GM21717 (cell line): ENCODE data around the gene SUSD3.
"Not testable (repeated sequence)": the region's sequence is repeated elsewhere in the genome, so short reads cannot be mapped to it uniquely, and the experiment has no call there.

Experiments
- ATAC-seq: cut with Tn5 transposase; IDR thresholded peaks from one replicate; pipeline ENCODE4 v1.9.1; 2021; ENCODE audit warnings: mild to moderate bottlenecking, moderate library complexity; ENCODE audit not compliant: unreplicated experiment

SUSD3 gene

GRCh38 chr9:93091453-93092081, 33.1 kb downstream of the SUSD3 start:
- no peak for ATAC-seq

- ATAC-seq: no peak
Measured at GRCh38 chr9:93092251-93092991, 33.9 kb downstream of the SUSD3 start.

DNA sequence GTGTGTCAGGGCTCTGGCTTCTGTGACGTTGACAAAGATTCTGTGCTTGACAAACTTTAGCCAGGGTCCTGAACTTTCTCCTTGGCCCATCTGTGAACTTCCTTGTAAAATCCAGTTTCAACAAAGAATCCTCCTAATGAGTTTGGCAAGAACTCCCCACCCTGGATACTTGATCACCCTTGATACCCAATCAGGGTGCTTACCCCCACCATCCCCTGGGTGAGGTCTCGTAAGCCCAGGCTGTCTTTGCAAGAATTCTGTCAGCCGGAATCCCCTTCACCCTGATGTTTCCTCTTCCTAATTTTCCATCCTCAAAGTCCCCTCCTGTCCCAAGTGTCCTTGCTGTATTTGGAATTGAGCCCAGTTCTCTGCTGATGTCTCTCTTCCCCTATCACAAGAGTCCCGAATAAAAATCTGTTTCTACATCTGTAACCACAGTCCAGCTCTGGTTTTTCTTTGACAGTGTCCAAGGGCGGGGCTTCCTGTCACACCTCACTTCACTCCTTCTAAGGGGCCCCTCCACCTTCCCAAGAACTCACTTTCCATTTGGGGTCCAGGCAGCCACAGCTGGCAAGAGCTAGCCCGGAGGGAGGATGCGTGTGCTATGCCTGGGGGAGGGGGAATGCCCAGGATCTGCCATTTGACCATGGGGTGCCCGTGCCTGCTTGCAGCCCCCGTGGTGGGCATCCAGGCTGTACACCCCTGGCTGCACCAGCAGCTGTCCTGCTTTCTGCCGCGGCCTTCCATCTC, 34.8 kb downstream of the SUSD3 start:
- no peak for ATAC-seq

DNA sequence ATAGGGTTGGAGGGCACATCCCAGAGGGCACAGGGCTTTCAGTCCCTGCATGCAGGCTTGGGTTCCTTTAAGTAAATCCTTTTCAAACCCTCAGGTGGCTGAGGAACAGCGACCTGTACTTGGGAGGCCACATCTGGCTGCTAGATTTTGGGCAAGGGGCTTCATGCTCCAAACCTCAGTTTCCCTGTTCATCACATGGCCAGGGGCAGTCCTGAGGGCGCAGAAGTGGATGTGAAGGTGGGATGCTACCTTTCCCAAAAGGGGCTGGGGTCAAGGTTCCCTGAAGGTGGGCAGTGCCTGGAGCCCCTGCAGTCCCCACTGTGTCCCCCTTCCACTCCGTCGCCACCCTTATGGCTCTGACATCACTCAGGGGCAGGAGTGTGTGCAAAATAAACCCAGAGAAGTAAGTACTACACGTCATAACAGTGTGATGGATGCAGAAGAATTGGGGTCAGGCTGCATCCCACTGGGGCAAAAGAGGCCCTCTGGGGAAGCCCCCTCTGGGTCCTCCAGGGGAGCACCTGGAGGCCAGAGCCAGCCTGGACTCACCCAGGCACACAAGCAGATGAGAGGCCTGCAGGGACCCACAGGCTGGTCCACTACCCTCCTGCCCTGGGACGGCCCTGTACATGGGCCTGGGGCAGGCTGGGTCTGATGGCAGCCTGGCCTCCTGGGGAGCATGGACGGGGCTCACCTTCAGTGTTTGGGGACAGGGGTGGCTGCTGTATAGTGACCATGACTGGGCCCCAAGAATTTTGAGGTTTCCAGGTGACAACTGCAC, 35.6 kb downstream of the SUSD3 start:
- no peak for ATAC-seq

DNA sequence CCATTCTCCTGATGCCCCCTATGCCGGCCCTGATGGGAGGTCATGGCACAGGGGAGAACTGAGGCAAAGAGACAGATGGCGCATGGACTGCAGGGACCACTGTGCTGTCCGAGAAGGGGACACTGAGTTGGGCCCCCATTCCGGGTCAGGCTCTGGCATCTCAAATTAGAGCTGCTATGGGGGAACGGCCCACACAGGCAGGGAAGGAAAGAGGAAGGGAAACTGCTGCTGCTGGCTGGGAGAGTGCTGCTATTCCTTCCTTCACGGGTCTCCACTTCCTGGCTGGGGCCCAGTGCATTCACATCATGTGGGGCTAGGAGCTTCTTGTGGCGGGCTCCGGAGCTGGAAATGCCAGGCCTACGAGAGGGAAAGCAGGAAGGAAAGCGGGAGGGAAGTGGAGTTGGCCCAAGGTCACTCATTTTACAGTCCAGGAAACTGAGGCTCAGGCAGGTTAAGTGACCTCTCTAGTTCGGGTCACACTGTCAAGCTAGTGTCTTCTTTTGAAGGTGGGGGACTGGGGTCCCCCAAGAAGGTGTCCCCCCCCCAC, 36.2 kb downstream of the SUSD3 start:
- ATAC-seq: peak; percentile 20

- ATAC-seq: peak; percentile 46
Measured at GRCh38 chr9:93095205-93096130, 37.0 kb downstream of the SUSD3 start.

DNA sequence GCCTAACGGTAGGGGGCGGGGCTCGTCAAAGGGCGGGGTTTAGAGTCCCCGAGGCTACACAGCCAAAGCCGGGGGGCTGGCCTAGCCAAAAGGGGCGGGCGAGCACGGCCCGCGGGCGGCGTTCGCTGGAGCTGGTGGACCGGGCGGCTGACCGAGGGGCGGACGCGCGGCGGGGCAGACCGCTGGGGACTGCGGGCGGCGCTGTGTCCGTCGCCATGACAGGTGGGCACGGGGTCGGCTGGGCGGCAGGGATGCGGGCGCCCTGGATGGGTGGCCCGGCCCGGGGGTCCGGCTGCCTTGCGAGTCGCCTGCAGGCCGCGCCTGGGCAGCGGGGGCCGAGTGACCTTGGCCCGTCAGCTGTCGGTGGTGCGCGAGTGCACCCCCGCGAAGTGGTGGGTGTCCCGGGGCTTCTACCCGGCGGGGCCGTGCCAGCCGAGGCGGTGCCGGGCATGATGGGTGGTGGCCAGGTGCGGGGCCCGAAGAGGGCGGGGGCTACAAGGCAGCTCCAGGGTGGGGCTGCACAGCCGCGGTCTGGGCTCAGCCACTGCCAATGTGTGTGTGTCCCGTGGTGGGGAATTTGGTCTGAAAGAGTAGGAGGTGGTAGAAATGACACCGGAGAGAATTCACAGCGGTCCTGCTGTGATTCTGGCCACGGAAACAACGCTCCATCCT, 37.8 kb downstream of the SUSD3 start, which contains the start of gene CARD19:
Gene CARD19 (plus strand): TSS at position 87 of the 672 bp plus-strand sequence. CDS start 129 bp downstream, at position 216.
- peak; percentile 40 for ATAC-seq

GRCh38 chr9:93096811-93097382, 38.4 kb downstream of the SUSD3 start:
- ATAC-seq: no peak

- ATAC-seq: no peak
Measured at GRCh38 chr9:93097511-93098201, 39.2 kb downstream of the SUSD3 start.

GRCh38 chr9:93098236-93098946, 39.9 kb downstream of the SUSD3 start:
- ATAC-seq: no peak

DNA sequence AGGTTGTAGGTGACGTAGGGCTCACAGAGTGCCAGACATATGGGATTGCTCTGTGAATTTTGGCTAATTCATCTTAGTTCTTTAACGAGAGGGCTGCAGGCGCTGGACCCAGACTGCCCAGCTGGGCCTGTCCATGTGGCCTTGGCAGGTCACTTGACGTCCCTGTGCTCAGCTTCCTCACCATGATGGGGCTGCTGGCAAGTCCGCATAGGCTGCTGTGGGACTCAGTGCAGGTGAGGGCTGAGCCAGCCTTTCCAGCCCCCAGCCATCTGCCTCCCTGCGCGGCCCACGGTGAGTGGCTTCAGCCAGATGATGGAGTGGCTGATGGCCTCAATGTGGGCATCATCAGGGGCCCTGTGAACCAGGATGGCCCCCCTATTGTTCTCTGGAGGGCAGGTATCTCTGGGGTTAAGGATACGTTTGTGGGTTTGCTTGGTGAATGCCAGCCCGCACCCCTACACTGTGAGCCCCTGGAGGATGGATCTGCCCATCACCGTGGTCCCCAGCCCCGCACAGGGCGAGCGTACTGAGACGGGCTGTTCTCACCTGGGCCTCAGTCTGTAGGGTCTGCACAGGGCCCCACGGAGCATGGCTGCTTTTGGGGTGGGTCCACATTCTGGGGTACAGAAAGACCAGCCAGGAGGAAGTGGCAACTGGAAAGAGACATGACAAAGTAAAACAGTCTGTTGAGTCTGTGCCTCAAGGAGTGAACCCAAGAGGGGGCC, 41.2 kb downstream of the SUSD3 start:
- ATAC-seq: no peak

DNA sequence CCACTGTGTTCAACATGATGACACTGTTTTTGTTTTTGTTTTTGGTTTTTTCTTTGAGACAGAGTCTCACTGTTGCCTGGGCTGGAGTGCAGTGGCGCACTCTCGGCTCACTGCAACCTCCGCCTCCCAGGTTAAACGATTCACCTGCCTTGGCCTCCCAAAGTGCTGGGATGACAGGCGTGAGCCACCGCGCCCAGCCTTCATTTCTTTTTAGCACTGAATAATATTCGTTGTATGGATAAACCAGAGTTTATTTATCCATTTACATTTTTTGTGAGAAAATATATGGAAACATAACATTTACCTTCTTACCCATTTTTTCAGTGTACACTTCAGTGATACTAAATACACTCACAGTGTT, 41.8 kb downstream of the SUSD3 start:
- ATAC-seq: no peak

GRCh38 chr9:93101086-93101485, 42.6 kb downstream of the SUSD3 start:
- not testable (repeated sequence) for ATAC-seq

DNA sequence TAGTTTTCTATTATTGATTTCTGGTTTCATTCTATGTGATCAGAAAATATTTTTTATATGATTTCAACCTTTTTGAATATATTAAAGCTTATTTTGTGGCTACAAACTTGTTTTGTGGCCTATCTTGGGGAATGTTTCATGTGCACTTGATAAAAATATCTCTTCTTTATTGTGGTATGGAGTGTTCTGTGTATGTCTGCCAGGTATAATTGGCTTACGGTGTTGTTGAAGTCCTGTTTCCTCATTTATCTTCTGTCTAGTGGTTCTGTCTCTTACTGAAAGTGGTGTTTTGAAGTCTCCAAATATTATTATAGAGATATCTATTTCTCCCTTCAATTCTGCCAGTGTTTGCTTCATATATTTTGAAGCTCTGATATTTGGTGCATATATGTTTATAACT, 47.1 kb downstream of the SUSD3 start:
- ATAC-seq: no peak

DNA sequence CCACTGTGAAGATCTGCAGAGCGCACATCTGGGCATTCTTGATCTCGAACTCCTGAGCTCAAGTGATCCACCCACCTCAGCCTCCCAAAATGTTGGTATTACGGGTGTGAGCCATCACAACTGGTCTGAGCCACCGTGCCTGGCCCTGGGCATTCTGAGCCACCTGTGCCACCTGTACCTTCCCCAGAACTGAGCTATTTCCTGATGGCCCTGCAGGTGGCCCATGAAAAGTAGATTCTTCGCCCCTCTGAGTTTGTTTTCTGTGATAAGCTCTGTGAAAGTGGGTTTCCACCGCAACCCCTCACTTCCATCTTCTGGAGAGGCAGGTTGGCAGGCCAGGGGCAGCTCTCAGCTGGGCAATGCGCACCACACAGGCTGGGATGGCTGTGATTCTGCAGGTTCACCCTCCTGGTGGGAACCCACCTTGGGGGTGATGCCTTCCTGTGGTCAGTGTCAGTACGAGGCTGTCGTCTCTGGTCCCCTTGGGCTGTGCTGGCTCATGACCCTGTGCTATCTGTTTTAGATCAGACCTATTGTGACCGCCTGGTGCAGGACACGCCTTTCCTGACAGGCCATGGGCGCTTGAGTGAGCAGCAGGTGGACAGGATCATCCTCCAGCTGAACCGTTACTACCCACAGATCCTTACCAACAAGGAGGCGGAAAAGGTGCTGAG, 48.8 kb downstream of the SUSD3 start:
- ATAC-seq: no peak

DNA sequence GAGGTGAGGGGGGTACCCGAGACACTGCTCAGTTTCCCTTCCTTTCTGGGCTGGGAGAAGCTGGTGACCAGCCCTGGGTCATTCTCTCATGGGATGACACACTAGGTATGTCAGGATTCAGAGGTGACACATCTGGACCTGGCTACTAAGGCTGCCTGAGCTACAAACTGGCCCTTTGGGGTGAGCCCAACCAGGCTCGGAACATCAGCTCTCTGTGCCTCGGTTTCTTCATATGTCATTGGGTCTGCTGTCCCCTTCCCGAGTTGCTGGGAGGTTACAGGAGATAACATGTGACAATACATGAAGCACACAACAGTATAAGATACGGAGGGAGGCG, 49.3 kb downstream of the SUSD3 start:
- no peak for ATAC-seq
